Activated CD4-positive, alpha-beta T cell treated with anti-CD3 and anti-CD28 coated beads, Interleukin-10, Interleukin-2, amounts not matched to agents 100 ng/mL and 50 ng/mL, durations not matched to agents 16 hours and 8 hours (primary cell): ENCODE results near the gene FAHD2A.
"Not testable (repeated sequence)": the region's sequence is repeated elsewhere in the genome, so short reads cannot be mapped to it uniquely, and the experiment has no call there.

Experiments used
- DNase-seq: peaks from one replicate; pipeline ENCODE4 v3.0.0-alpha.2; 2020

FAHD2A gene

DNA sequence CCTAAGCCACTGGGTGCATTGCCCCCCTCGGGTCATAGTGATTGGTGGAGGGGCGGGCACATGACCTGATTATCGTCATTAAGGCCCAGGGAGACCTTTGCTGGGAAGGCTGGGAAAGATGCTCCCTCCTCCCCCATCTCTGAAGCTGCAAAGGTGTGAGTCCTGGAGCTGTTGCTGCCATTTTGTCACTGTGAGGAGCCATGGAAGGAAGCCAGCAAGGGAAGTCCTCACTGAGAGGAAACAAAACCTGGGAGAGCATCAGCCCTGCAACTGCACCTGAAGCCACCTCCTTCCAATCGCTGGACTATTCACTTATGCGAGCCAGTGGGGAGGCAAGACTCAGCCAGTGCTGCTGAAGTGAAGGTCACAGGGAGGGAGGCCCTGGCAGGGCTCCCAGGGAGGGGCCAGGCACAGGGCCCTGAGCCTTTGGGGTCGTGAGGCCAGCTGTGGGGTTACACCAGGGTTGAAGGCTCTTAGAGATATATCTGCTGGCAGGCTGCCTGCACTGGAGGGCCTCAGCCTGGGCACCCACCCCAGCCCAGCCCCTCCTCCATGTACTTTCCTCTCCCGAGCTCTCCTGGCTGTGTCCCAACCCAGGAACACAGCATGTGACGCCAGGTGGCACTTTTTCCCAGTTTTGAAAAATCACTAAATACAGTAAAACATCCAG, 10.7 kb upstream of the FAHD2A start:
- no peak for DNase-seq

DNA sequence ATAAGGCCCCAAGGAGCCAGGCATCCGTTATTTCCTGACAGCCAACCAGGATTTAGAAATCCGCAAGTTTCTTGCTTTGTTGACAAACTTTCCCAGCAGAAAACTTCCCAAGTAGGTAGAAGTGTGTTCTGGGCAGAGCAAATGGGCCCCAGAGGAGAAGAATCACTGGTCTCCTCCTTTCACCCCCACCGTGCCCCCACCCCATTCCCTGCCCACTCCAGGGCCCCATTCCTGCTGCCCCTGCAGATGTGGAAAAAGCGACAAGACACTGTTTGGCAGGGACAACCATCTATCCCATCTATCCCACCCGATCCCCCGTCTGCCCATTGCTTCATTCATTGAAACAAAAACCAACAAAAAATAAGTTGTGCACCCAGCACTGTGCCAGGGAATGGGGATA, 10.2 kb upstream of the FAHD2A start:
- DNase-seq, result no peak

DNA sequence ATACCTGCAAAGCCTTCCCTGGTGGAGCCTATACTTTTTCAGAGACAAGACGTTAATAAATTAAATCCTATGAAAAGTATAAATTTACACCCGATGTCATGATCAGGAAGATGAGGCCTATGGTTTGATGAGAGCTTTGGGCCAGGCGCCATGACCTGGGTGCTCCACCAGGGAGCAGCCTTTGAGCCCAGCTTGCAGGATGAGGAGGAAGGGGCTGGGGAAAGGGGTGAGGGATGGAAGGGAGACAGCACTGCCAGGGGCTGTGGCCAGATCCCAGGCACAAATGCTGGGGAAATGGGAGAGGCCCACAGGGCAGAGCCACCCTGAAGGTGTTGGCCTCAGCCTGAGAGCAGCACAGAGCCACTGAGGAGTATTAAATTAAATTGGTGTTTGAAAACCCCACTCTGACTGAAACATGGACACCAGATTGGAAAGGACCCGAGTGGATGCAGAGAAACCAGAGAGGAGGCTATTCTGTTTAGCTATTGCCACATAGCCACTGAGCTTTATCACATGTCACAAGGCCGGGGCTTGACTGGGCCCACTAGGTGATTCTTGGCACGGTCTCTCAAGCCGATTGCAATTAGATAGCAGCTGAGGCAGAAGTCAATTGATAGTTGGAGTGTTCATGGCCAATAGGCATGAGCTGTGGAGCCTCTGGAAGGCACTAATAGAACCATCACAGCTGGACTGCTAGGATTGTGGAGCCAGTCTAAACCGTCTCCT, 9.6 kb upstream of the FAHD2A start:
- DNase-seq, result no peak

- no peak for DNase-seq
Measured at GRCh38 chr2:95393901-95394300, 8.6 kb upstream of the FAHD2A start.

GRCh38 chr2:95399061-95399460, 3.4 kb upstream of the FAHD2A start:
- no peak for DNase-seq

- DNase-seq, result no peak
Measured at GRCh38 chr2:95401480-95401879, 1.0 kb upstream of the FAHD2A start.

DNA sequence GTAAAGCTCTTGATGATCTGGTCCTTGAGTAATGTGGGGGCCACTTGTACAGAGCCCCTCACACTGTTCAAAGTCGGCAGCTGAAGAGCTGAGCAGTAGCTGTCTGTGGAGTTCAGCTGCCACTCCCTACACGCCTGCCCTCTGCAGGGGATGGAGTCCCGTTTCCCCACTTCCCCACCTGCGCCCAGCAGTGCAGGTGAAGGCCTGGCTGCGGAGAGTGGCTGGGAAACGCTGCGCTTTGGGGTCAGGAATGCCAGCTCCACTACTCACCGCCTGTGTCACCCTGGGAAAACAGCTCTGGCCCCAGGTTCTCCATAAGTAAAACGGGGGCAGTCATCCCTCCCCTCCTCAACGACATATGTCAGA, 521 bp upstream of the FAHD2A start:
- not testable (repeated sequence) for DNase-seq

DNA sequence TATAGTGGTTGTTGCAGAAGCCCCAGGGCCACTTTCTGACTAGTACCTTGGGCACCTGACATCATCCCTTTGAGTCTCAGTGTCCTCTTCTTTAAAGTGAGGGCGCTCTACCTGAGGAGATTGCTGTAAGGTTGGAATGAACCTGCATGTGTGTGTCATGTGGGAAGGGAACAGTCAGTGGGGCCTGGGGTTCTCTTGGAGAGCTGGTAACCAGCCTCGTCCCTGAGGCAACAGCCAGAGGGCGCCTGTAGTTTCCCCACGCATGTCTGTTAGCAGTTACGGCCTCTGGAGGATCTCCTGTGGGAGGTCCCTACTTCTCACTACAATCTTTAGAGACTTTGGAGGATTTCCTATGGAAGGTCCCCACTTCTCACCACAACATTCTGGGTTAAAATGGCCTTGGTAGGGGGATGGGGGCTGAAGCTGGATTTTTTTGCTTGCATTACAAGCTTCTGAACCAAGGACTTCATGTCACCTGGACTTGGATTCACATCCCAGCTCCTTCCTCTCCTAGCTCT, 755 bp downstream of the FAHD2A start:
- peak; percentile 59 for DNase-seq

DNA sequence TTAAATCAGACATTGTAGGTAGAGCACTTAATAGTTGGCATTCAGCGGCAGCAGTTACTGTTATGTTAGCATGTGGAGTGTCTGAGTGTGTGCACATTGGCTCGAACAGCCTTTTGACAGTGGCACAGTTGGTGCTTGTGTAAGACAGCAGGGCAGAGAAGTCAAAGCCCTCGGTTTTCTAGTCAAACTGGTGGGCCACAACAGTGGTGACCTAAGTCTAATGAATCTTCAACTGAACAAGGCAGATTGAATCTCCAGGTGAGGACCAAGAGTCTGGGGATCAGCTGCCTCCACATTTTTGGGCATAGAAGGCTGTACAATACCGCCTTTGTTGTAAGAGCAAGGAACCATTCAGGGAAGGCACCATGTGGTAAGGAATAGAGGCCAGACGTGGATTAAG, 1.3 kb downstream of the FAHD2A start:
- not testable (repeated sequence) for DNase-seq

GRCh38 chr2:95404676-95405075, 2.2 kb downstream of the FAHD2A start:
- DNase-seq, result not testable (repeated sequence)

- DNase-seq, result not testable (repeated sequence)
Measured at GRCh38 chr2:95411239-95411638, 8.7 kb downstream of the FAHD2A start.

DNA sequence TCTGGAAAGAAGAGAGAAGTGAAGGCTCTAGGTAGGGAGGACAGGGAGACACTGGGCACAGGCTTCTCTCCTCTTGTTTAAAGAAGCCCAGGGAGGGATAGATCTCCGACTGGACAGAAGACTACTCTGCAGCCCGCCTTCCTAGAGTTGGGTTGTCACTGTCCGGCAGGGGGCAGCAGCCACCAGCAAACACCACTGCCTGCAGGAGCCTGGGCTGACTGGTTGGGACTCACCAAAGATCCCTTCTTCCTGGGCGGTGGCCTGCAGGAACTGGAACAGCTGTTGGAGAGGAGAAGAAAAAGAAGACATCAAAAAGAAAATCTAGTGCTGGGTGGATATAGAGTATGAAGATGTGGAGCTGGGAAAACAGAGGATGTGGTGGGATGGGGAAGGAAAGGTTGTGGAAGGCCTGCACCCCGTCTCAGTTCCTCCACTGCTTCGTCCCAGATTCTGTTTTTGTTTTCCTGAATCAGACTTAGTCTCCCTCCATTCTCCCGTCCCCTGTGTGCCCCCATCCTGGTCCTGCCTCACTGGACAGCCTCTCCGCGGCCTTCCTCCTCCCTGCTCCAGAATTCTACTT, 11.6 kb downstream of the FAHD2A start:
- peak; percentile 71 for DNase-seq

DNA sequence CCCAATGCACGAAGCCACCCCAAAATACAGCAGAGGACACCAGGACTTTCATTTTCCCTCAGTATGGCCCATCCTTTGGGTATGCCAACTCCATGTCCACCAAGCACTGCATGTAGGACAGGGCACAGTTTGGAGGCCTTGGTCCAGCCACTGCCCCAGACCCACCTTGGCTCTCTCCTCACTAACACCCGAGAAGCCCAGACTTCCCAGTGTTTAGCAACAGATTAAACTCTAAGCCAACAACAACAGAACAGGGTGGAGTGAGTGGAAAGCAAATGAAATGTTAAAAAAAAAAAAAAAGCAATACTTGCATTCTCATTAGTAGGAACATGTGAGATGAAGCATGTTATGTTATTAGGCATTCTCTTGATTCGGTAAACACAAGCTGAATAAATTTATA, 12.6 kb downstream of the FAHD2A start:
- DNase-seq, result not testable (repeated sequence)

DNA sequence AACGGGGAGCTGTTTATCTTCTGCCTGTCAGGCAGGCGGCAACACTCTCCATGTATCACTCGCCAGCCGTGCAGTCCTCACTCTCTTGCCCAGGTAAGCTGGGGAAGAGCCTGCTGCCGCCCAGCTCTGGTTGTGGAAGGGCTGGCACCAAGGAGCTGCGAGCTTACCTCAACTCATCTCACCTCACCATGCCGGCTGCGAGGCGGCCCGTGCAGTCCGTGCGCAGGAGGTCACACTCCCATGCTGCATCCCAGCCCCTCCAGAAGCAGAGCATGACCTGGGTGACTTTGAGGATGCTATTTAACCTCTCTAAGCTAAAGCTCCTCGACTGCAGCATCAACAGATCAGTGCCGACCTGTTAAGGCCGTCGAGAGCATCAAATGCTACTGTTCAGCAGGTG, 13.1 kb downstream of the FAHD2A start:
- DNase-seq, result not testable (repeated sequence)

DNA sequence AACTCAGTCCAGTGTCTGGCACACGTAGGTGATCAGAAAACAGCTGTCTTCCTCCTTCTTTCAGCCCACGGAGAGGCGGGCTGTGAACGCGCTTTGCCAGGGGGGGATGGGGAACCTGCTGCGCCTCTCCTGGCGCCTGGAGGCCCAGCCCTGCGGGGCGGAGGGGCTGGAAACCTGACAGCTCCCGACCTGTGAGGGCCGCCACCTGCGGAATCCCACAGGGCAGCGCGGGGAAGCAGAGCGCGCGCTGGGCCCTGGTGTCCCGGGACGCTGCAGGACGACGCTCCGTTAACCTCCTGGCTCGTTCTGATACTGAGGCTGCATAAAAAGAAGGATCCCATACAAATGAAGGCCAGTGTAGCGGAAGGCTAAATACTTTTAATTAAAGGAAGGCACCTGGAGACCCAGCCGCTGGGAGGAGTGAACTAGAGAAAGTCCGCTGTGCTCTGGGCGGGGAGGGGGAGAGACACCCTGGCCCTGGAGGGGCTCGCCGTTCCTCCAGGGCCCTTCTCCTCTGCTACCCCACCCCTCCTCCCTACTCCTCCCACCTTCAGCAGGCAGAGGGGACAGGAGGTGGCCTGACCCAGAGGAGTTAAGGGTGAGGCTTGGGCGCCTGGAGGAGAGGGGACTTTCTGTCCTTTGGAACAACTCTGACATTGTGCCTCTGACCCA, 24.8 kb downstream of the FAHD2A start:
- DNase-seq, result not testable (repeated sequence)

- DNase-seq, result not testable (repeated sequence)
Measured at GRCh38 chr2:95429748-95430467, 27.4 kb downstream of the FAHD2A start.

- DNase-seq, result not testable (repeated sequence)
Measured at GRCh38 chr2:95433373-95433772, 30.9 kb downstream of the FAHD2A start.

DNA sequence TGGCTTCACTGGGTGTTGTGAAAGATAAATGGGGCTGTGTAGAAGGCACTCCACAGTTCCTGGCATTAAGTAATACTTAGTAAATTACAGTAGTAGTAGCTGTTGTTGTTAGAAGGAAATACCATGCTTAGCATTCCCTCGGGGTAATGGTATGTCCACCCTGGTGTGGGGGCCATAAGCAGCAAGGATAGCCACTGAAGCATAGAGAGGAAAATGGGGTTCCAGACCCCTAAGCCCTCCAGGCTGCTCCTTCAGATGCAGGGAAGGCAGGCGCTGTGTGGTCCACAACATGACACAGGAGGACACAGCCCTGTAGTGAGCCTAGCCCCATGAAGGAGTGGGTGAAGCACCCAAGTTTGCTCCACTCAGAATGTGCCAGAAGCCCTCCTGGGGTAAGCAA, 31.5 kb downstream of the FAHD2A start:
- not testable (repeated sequence) for DNase-seq

- DNase-seq, result not testable (repeated sequence)
Measured at GRCh38 chr2:95434507-95435076, 32.1 kb downstream of the FAHD2A start.

DNA sequence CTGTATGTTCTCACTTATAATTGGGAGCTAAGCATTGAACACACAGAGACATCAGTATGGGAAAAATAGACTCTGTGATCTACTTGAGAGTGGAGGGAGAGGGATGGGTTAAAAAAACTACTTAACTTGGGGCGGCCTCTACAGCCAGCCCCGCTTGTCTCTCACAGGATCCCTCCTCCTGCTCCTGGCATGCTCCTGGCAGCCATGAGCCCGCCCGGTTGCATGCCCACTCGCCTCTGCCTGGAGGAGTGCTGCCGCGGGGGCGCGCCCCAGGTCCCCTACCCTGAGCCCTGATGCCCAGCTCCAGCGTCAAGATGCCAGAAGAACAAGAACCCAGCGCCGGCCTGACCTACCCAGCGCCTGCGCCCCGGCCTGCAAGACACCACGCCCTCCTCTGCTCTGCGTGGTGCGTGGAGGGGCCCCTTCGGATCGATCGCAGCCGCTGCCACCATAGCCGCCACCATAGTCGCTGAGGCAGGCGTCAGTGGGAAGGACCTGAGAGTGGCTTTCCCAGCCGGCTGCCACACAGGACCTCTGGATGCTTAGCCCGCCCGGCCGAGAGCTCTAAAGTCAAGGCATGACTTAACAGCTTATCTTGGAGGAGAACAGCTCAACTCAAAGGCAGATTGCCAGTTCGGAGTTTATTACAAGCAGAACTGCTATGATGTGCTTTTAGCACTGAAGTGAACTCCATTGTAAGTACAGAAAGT, 32.8 kb downstream of the FAHD2A start:
- not testable (repeated sequence) for DNase-seq

- not testable (repeated sequence) for DNase-seq
Measured at GRCh38 chr2:95435872-95436209, 33.3 kb downstream of the FAHD2A start.
